Fibroblast of skin of right quadriceps (primary cell): ENCODE results near the gene GABBR2.
A peak's percentile ranks its signal among the peaks of the same experiment; 100 is the strongest.

Source experiments
- DNase-seq: peaks from one replicate; pipeline ENCODE4 v3.0.0-alpha.2; 2013

Gene GABBR2

GRCh38 chr9:98567540-98568233, 141.0 kb downstream of the GABBR2 start:
- no peak for DNase-seq

DNA sequence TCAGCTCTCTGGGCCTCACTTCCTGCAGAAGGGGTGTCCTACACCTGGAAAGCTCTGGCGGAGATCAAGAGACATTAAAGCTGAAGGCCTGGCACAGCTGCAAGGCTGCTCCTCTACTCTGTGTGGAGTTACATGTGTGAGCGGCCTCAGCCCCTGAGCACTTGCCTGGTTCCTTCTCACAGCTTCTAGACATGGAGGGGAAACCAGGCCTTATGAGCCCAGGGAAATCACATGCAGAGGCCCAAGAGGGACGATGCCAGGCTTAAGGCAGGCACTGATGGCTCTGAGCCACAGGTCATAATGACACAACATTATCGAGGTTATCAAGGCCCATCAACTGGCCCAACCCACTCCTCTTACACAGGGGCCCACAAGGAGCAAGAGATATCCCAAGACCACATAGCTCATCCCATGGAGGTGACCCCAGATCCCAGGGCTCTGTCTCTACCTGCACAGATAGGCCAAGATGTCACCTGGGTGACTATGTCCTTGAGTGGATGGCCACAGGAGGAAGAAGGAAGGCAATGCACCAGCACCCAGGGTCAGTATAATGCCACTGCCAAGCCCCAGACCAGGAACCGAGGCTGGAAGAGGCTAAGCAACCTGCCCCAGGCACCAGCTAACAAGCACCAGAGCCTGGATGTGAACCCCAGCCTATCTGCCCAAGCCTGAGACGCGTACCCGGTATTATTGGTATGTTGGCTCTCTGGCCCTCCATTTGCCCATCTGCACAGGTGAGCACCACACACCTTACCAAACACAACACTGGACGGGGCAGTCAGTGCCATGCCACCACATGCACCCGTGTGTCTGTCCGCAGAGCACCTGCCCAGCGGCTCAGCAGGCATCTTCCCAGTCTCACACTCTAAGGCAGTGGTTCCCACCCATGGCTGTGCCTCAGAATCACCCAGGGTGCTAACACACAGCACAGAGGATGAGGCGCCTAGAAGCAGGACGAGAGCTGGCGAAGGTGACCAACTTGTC, 143.3 kb downstream of the GABBR2 start:
- no peak for DNase-seq

GRCh38 chr9:98564714-98565113, 144.0 kb downstream of the GABBR2 start:
- no peak for DNase-seq

GRCh38 chr9:98563988-98564387, 144.7 kb downstream of the GABBR2 start:
- no peak for DNase-seq

DNA sequence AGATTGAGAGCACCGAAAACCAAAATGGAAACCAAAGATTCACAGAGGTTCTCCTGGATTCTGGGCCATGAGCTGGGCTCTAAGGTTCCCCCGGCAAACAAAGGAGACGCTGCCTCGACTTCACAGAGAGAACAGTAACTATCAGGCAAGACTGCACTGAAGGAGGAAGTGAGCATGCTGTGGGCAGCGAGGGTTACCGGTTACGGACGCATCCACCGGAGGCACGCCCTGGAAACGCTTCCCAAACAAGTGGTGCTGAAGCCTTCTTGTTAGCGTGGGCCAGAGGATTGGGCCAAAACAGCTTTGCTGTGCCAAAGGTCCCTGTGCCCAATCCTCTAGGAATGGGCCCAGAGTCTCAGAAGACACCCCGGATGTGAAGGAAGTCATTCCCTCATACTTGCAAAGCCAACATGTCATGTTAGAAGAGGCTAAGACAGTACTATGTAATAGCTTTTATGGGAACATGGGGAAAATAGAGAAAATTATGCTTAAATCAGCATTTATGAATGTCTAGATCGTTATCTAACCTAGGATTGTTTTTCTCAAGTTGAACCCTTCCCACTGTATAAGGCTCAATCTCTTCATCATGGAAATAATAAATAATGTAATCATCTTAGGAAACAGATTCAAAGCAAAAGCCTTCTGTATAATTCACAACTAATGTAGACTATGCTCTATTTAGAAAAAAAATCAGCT, 145.4 kb downstream of the GABBR2 start:
- no peak for DNase-seq

- no peak for DNase-seq
Observed at GRCh38 chr9:98559561-98559960, 149.2 kb downstream of the GABBR2 start.

DNA sequence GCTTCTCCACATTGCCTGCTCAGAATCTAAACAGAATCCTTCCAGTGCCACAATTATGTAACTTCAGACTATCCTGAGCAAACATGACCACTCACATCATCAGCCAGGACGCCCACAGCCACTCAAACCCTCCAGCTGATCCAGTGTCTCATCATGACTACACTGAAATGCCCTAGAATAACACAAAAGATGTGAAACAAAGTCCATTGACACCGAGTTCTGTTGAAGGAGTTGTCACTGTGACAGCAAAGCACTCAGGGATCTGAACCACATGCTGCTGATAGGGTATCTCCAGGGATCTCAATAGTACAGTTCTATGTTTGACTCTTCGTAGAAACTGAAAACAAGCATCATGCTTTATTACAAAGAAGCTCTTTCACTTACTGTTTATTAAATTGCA, 150.2 kb downstream of the GABBR2 start:
- no peak for DNase-seq

- no peak for DNase-seq
Observed at GRCh38 chr9:98556511-98556910, 152.2 kb downstream of the GABBR2 start.

GRCh38 chr9:98555651-98556465, 152.9 kb downstream of the GABBR2 start:
- DNase-seq, result no peak

- DNase-seq, result no peak
Observed at GRCh38 chr9:98554752-98555151, 154.0 kb downstream of the GABBR2 start.

DNA sequence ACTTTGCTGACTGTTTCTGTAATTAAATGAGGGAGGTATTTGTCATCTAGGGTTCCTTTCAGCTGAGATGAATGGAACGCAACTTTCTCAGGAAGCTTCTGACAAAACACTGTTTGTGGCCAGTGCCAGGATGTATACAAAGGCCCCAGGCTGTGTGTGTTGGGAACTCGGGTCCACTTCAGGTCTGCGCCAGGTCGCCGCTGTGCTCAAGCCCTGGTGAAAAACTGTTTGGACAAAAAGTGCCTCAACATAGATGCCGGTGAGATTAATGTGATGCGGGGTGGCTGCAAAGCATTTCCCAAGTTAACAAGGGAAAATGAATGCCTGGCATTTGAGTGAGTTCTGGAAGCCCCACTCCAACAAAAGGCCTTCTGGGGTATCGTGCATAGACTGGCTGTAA, 156.4 kb downstream of the GABBR2 start:
- no peak for DNase-seq

DNA sequence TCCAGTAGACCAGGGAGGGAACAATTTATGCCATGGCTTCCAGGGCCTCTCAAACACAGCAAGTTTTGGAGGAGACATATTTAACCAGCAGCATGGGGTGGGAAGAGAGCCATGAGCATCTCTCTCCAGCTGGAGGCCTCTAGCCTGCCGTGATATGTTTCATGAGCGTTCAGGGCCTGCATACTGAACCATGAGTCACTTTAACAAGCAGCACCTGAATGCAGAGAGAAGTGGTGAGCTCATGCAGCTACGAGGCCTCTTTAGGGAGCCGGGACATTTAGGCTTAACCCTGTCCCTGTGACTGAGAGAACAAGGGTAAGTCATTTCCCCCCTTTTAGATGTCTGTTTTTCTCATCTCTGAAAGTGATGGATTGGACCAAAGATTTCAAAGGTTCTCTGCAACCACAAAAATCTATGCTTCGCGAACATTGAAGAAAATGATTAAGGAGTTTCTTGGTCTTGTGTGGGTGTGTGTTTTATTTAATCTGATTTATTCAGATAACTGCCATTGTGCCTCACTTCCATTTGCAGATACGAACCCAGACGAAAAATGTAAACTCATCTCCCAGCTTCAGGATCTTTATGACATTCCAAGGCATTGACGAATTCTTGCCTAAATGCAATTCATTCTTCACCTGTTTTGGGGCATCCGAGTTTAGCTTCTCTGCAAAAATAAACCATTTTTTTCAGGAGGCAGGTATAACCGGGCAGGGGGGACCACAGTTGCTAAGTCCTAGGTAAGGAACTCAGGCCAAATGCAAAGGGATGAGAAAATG, 157.0 kb downstream of the GABBR2 start:
- DNase-seq, result peak; percentile 72

DNA sequence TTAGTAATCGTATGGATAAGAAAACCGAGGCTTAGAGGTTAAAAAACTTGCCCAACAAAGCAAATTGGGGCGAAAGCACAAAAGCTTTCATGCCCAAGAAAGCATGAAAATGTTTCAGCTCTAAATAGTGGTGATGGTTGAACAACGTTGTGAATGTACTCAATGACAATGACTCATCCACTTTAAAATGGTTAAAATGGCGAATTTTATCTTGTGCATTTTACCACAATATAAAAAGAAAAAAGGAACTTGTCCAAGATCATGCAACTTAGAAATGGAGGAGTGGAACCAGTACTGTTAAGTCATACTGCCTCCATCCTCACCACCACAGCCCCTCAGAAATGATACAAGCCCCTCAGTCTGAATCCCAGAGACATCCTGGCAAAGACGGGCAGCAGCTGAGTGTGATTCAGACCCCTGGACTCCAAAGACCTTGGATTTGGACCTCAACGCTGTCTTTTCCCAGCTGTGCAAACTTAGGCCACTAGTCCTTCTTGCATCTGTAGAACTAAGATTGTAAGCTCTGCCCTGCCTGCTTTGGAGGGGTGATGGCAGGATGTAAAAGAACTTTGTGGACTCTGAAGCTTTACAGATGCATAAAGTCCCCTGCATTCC, 158.4 kb downstream of the GABBR2 start:
- DNase-seq, result no peak

DNA sequence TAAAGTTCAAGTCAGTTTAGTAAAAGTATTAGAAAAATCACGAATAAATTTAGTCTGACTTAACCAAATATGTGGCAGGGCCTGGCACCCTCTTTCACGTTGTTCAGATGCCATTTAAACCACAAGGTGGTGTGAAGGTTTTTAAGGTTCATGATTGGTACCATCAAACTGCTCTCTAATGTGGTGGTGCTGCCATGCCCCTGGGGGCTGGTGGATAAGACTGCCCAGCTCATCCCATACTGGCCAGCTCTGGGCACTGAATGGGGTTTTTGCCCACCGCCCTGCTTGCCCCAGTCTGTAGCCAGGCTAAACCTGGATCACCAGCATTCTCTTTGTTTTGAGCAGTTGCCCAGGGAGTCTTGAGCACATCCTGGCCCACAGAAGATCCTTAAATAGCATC, 159.3 kb downstream of the GABBR2 start:
- no peak for DNase-seq

DNA sequence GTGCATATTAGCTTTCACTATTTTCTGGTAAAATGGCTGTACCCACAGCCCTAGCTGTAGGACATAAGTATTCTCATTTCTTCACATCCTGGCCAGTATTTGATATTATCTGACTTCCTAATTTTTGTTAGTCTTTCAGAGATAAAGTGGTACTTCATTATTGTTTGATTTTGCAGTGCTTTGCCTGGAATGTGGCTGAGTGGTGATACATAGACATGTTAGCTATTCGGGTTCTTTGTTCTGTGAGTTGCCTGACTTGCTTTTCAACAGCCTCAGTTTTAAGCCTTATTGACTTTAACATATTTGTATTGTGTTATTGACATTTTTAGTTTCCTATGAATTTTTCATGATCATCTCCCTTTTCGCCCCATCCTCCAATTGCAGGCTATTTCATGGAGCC, 161.1 kb downstream of the GABBR2 start:
- DNase-seq, result no peak

DNA sequence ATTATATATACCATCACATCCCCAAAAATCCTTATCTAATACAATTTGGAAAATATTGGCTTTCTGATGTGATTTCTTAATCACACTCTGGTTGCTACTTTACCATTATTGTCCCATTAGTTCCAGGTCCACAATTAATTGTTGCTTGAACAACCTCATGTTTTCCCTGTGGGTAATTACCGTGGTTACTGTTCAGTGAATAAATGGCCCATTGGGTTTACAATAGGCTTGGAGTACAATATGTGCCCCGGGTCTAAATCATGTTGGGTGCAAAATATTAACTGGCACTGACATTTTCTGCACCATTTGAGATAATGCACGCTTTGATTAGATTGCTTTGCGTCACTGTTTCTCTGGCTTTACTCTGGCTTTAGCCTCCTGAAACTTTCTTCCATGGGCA, 163.7 kb downstream of the GABBR2 start:
- DNase-seq, result no peak

DNA sequence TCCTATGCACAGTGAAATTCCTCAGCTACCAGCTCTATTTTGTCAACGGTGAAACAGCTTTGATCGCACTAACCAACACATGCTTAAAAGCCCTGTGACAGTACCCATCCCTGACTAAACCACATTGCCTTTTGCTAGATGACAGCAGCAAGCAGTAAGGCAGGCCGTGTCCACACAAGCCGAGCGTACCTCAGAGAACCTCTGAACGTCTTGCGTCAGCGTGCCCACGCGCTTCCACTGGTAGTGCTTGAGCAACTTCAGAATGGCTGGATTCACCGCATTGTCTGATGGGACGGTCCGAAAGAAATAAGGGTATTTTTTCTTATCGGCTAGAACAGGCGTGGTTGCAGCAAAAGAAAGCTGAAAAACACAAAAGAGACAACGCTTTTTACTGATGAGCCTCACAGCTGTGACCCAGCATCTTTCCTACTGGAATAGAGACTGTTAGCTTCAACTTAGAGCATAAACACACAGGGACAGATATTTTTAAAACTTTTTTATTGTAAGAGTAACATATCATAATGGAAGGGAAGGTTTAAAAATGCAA, 167.0 kb downstream of the GABBR2 start:
- no peak for DNase-seq

DNA sequence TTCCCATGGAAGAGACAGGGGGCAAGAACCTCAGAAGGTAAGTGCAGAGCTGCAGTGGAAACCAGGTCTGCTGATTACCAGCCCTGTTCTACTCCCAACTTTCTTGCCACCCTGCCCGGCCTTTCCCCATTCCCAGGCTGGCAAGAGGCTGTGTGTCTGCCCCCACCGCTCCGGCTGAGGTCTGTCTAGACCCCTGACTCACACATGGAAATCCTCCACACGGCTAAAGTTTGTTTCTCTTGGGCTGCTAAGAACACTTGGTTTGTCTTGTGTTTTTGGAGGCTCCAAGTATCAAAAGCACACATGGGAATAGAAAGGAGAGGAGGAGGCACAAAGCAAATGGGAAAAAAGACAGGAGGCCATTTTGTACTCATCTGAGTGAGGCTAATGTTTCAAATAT, 168.3 kb downstream of the GABBR2 start:
- no peak for DNase-seq

- DNase-seq, result peak; percentile 6
Observed at GRCh38 chr9:98539954-98540353, 168.8 kb downstream of the GABBR2 start.

- DNase-seq, result peak; percentile 2
Observed at GRCh38 chr9:98538626-98539031, 170.1 kb downstream of the GABBR2 start.

DNA sequence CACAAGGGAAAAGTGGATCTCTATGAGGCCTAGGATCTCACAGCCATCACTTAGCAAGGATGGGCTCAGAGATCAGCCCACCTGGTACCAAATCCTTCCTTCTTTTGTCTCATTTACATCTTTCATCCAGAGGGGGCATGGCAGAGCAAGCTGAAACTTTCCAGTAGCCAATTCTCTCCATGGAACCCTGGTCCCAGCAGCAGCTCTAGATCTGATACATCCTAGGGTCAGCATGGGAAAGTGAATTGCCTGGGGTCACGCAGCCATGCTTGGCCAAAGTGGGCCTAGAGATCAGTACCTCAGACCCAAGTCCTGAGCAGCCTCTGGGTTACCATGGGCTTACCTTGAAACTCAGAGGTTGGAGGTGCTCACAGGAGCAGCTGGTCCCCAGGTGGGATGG, 170.5 kb downstream of the GABBR2 start:
- no peak for DNase-seq
